ENCODE results near the gene EXOC3L2. TPM values are rescaled to one million over a fixed set of nuclear protein-coding genes. Genes with fewer than 3 reads are reported as not detected.

The EXOC3L2 gene
- total RNA-seq, 2 donors from 2014 or later, result not detected

DNA sequence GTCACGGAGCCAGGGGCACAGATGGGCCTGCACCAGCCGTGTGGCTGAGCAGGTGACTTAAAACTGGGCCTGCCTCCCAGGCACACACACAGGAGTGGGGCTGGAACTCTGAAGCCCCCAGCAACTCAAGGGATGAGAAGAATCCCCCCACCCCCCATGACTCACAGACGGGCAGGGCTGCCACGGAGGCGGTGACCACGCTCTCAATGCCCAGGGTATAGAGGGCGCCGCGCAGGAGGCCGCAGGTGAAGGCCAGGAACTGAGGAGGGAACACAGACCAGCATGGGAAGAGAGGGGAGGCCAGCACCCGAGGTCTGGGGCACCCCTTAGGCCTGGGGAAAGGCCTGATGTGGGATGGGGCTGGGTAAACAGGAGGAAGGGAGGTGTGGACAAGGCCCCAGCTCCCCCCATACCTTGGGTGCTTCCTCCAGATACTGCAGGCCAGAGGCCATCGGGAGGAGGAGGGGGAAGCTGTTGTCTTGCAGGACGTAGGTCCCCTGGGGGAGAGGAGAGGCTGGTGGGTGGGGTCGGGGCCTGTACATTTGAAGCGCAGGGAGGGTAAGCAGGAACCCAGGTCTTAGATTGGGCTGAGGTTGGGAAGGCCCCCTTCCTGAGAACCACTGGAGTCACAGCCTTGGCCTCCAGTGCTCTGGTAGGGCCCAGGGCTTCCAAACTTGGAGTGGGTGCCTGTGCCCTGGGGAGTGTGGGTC lies 81.3 kb downstream of the EXOC3L2 start:
- DNase-seq (ENCODE audit: low spot score in 2 of 2) (no peak), ATAC-seq (no peak)
- Mint-ChIP-seq H3K9me3 (no peaks in the 10 kb centered on the region), H3K27ac (peak overlapping the region in 1 of 2 donors; percentile 69), H3K36me3 (no peaks in the 10 kb centered on the region)

DNA sequence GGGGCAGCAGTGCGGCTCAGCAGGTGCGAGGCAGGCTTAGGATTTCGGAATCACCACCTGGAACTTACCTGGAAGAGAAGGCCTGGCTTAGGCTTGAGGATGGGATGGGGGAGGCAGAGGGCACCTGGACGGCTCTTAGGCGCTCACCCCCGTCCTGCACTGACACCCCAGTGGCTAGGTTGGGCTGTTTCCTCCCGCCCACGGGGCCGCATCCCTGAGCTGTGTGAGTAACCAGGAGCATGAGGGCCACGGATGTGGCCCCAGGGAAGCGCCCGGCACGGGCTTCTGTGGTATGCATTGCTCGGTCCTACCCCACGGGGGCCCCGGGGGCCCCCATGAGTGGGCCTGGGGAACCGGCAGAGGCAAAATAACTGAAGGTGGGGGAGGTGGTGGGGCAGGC lies 82.1 kb downstream of the EXOC3L2 start:
- no peaks in the 10 kb centered on the region for H3K9me3 Mint-ChIP-seq
- no peaks in the 10 kb centered on the region for H3K36me3 Mint-ChIP-seq
- DNase-seq (ENCODE audit: low spot score in 2 of 2), result no peak
- H3K27ac Mint-ChIP-seq, result no peak overlapping the region
- no peak for ATAC-seq

GRCh38 chr19:45162608-45163143 lies 82.5 kb downstream of the EXOC3L2 start:
- Mint-ChIP-seq H3K9me3 (no peaks in the 10 kb centered on the region), H3K27ac (no peak overlapping the region), H3K36me3 (no peaks in the 10 kb centered on the region)
- DNase-seq (ENCODE audit: low spot score in 2 of 2) (no peak), ATAC-seq (no peak)

Other genes with a start within 250 kb of the EXOC3L2 start
- 10 to 100 TPM; 31.7 to 56.5 TPM for gene RELB, start 243.9 kb downstream of the EXOC3L2 start, total RNA-seq
- 100 to 1,000 TPM; 115 to 133 TPM for gene CLASRP, start 206.4 kb downstream of the EXOC3L2 start, total RNA-seq
- 1 to 10 TPM; 2.3 to 6.7 TPM for gene ZNF296, start 168.9 kb downstream of the EXOC3L2 start, total RNA-seq
- 10 to 100 TPM in 1 of 2 donors, 1 to 10 TPM in 1; 8.3 to 54.3 TPM for gene GEMIN7, start 166.1 kb downstream of the EXOC3L2 start, total RNA-seq
- 10 to 100 TPM; 12.4 to 18.3 TPM for gene PPP1R37, start 152.2 kb downstream of the EXOC3L2 start, total RNA-seq
- gene NKPD1, start 84.4 kb downstream of the EXOC3L2 start, total RNA-seq, result under 1 TPM in 1 of 2 donors, not detected in 1; 0.14 TPM
- 10 to 100 TPM; 27.2 to 36.8 TPM for gene TRAPPC6A, start 67.2 kb downstream of the EXOC3L2 start, total RNA-seq
- 10 to 100 TPM; 15.0 to 16.7 TPM for gene BLOC1S3, start 66.6 kb downstream of the EXOC3L2 start, total RNA-seq
- 10 to 100 TPM; 28.2 to 30.9 TPM for gene MARK4, start 5.9 kb upstream of the EXOC3L2 start, total RNA-seq
- not detected for gene CKM, start 77.5 kb upstream of the EXOC3L2 start, total RNA-seq
- gene KLC3, start 95.3 kb upstream of the EXOC3L2 start, total RNA-seq, result under 1 TPM in 1 of 2 donors, not detected in 1; 0.35 TPM
- gene ERCC2, start 125.2 kb upstream of the EXOC3L2 start, total RNA-seq, result 10 to 100 TPM; 26.3 to 27.1 TPM
- 10 to 100 TPM; 10.9 to 52.2 TPM for gene PPP1R13L, start 159.7 kb upstream of the EXOC3L2 start, total RNA-seq
- gene POLR1G, start 161.2 kb upstream of the EXOC3L2 start, total RNA-seq, result 10 to 100 TPM in 1 of 2 donors, 1 to 10 TPM in 1; 6.8 to 14.1 TPM
- gene ERCC1, start 178.5 kb upstream of the EXOC3L2 start, total RNA-seq, result 10 to 100 TPM in 1 of 2 donors, 1 to 10 TPM in 1; 9.7 to 60.7 TPM
- gene FOSB, start 222.6 kb upstream of the EXOC3L2 start, total RNA-seq, result 10 to 100 TPM; 19.9 to 37.6 TPM